Astrocyte of the spinal cord (primary cell): ENCODE results near the gene TMEM151A.
A peak's percentile ranks its signal among the peaks of the same experiment; 100 is the strongest.

Source experiments
- DNase-seq: peaks from one replicate; pipeline ENCODE4 v3.0.0; 2011; ENCODE audit warnings: low read depth, low spot score
- H3K4me3 ChIP-seq: 2 replicates; pipeline ENCODE4 v1.5.1; 2011; ENCODE audit warnings: low read depth, mild to moderate bottlenecking, low read length, moderate library complexity
- CTCF ChIP-seq: IDR thresholded peaks from 2 replicates; pipeline ENCODE4 v1.5.1; 2012; ENCODE audit warnings: low read depth, mild to moderate bottlenecking, low read length, inconsistent platforms
- in situ Hi-C: cut with HindIII; loops from 2 replicates; pipeline ENCODE4 v1.10.0; 2017; ENCODE audit warnings: low sequenced_read_pairs

TMEM151A gene

GRCh38 chr11:66344550-66345315 lies 53.0 kb downstream of the TMEM151A start, which contains the start of gene BRMS1:
TSS of gene BRMS1 (minus strand) at chr11:66345104. CDS start at chr11:66342234, 2,870 bp downstream.
- H3K4me3 ChIP-seq = peak within 1 kb of the TSS; percentile 92
- in situ Hi-C loops = no loop called here

GRCh38 chr11:66345316-66345649 lies 53.6 kb downstream of the TMEM151A start:
- no peak for TF ChIP-seq CTCF
- no peak for DNase-seq
- in situ Hi-C loops = no loop called here
- peak overlapping the region; percentile 92 for H3K4me3 ChIP-seq

More at GRCh38 chr11:66344550-66345315, 53.0 kb downstream of the TMEM151A start, which contains the start of gene BRMS1:
- peak; percentile 97 for DNase-seq
- TF ChIP-seq CTCF = no peak
